GM03348 (cell line): ENCODE results near the gene SEMA4G.

Experiments
- DNase-seq: peaks from one replicate; pipeline ENCODE4 v3.0.0; 2012; ENCODE audit warnings: low spot score

Gene SEMA4G

GRCh38 chr10:101006593-101007098 lies 37.3 kb downstream of the SEMA4G start:
- DNase-seq: no peak

- DNase-seq: no peak
Measured at GRCh38 chr10:101007099-101007711, 37.9 kb downstream of the SEMA4G start.

GRCh38 chr10:101007915-101008822 lies 38.9 kb downstream of the SEMA4G start:
- no peak for DNase-seq

GRCh38 chr10:101008823-101009423 lies 39.6 kb downstream of the SEMA4G start:
- no peak for DNase-seq

GRCh38 chr10:101010329-101010728 lies 41.0 kb downstream of the SEMA4G start:
- no peak for DNase-seq

GRCh38 chr10:101011517-101012423 lies 42.5 kb downstream of the SEMA4G start:
- DNase-seq: peak; percentile 40

- DNase-seq: peak; percentile 90
Measured at GRCh38 chr10:101012525-101013364, 43.4 kb downstream of the SEMA4G start.

- DNase-seq: no peak
Measured at GRCh38 chr10:101013365-101013825, 44.1 kb downstream of the SEMA4G start.

GRCh38 chr10:101014230-101014884 lies 45.1 kb downstream of the SEMA4G start:
- DNase-seq: peak; percentile 85

GRCh38 chr10:101014966-101015581 lies 45.8 kb downstream of the SEMA4G start:
- peak; percentile 59 for DNase-seq

GRCh38 chr10:101015582-101015973 lies 46.3 kb downstream of the SEMA4G start:
- DNase-seq: no peak

- no peak for DNase-seq
Measured at GRCh38 chr10:101016814-101017213, 47.5 kb downstream of the SEMA4G start.

GRCh38 chr10:101018118-101018599 lies 48.9 kb downstream of the SEMA4G start:
- no peak for DNase-seq

GRCh38 chr10:101018600-101019439 lies 49.5 kb downstream of the SEMA4G start:
- DNase-seq: peak; percentile 93
